Tibial nerve (tissue), 4 donors: ENCODE results near the gene SSC5D.

Experiments used
- EP300 ChIP-seq, 2 donors: sonication (generic); formaldehyde crosslinking; IDR thresholded peaks; one replicate each; pipeline ENCODE4 v1.6.1; 2017; ENCODE audit warnings: antibody characterized with exemption in 2 of 2, mild to moderate bottlenecking in 1 of 2
- POLR2A ChIP-seq, 2 donors: fragments of 450-650 bp; IDR thresholded peaks; one replicate each; pipeline ENCODE4 v1.6.1; 2017; ENCODE audit warnings: antibody characterized with exemption in 2 of 2, mild to moderate bottlenecking in 2 of 2, moderate library complexity in 2 of 2
- TF ChIP-seq, protein P1 (sequence below), 5 experiments: fragments of 200-600 bp in 3 of 5; fragments of 450-650 bp in 2 of 5; sonication (generic) in 3 of 5; IDR thresholded peaks; one replicate each; pipeline ENCODE4 v1.5.1; 2016 to 2019; ENCODE audit warnings: antibody characterized with exemption in 5 of 5, mild to moderate bottlenecking in 3 of 5, moderate library complexity in 2 of 5

DNA sequence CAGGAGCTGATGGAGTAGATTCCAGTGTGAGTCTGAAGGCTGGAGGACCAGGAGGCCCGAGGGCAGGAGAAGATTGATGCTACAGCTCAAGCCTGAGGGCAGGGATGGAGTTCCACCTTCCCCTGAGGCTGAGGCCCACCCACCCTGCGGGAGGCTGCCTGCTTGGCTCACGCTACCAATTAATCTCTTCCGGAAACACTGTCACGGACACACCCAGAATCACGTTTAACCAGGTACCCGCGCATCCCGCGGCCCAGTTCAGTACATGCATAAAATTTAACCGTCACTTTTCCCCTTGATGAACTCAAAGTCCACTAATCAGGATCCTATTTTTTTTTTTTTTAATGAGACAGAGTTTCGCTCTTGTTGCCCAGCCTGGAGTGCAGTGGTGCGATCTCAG lies 17.0 kb upstream of the SSC5D start:
- TF ChIP-seq POLR2A (IDR thresholded peaks at IDR 0.05) (no peak), EP300 (IDR thresholded peaks at IDR 0.05) (no peak)
- TF ChIP-seq, protein P1, sequence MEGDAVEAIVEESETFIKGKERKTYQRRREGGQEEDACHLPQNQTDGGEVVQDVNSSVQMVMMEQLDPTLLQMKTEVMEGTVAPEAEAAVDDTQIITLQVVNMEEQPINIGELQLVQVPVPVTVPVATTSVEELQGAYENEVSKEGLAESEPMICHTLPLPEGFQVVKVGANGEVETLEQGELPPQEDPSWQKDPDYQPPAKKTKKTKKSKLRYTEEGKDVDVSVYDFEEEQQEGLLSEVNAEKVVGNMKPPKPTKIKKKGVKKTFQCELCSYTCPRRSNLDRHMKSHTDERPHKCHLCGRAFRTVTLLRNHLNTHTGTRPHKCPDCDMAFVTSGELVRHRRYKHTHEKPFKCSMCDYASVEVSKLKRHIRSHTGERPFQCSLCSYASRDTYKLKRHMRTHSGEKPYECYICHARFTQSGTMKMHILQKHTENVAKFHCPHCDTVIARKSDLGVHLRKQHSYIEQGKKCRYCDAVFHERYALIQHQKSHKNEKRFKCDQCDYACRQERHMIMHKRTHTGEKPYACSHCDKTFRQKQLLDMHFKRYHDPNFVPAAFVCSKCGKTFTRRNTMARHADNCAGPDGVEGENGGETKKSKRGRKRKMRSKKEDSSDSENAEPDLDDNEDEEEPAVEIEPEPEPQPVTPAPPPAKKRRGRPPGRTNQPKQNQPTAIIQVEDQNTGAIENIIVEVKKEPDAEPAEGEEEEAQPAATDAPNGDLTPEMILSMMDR (IDR thresholded peaks at IDR 0.05), result no peak
